AG10803 (cell line): ENCODE results near the gene PSMD3.

Source experiments
- DNase-seq: peaks from one replicate; pipeline ENCODE4 v3.0.0; 2010; ENCODE audit warnings: low read depth
- H3K4me3 ChIP-seq: 2 replicates; pipeline ENCODE4 v1.5.1; 2011; ENCODE audit warnings: mild to moderate bottlenecking, low read length, control low read depth
- CTCF ChIP-seq: conservative IDR thresholded peaks from 2 replicates; pipeline ENCODE4 v1.5.1; 2011; ENCODE audit warnings: mild to moderate bottlenecking, low read length, control low read depth, inconsistent platforms

PSMD3 gene

GRCh38 chr17:39970157-39970692, 10.4 kb upstream of the PSMD3 start:
- no peak for TF ChIP-seq CTCF
- no peak for DNase-seq
- no peak overlapping the region for H3K4me3 ChIP-seq

GRCh38 chr17:39971076-39971603, 9.5 kb upstream of the PSMD3 start:
- DNase-seq = no peak
- no peak for TF ChIP-seq CTCF
- no peak overlapping the region for H3K4me3 ChIP-seq

- TF ChIP-seq CTCF = no peak
- DNase-seq = peak; percentile 11
Measured at GRCh38 chr17:39972271-39972670, 8.3 kb upstream of the PSMD3 start.

GRCh38 chr17:39973496-39973895, 7.1 kb upstream of the PSMD3 start:
- H3K4me3 ChIP-seq = no peak overlapping the region
- DNase-seq = peak; percentile 27

More at GRCh38 chr17:39972271-39972670, 8.3 kb upstream of the PSMD3 start:
- H3K4me3 ChIP-seq = no peak overlapping the region

GRCh38 chr17:39974433-39974832, 6.2 kb upstream of the PSMD3 start:
- H3K4me3 ChIP-seq = no peak overlapping the region
- DNase-seq = no peak
- TF ChIP-seq CTCF = no peak

More at GRCh38 chr17:39973496-39973895, 7.1 kb upstream of the PSMD3 start:
- TF ChIP-seq CTCF = no peak

- DNase-seq = no peak
- TF ChIP-seq CTCF = no peak
- H3K4me3 ChIP-seq = no peak overlapping the region
Measured at GRCh38 chr17:39975801-39976200, 4.8 kb upstream of the PSMD3 start.

- H3K4me3 ChIP-seq = no peak overlapping the region
- TF ChIP-seq CTCF = no peak
- peak; percentile 84 for DNase-seq
Measured at GRCh38 chr17:39979016-39979670, 1.5 kb upstream of the PSMD3 start.
